Gastrocnemius medialis (tissue), 4 donors: ENCODE measurements around the gene MANSC1. TPM values are rescaled to one million over a fixed set of nuclear protein-coding genes. Genes with fewer than 3 reads are reported as not detected.
A peak's percentile ranks its signal among the peaks of the same experiment; 100 is the strongest.
"Not testable (repeated sequence)": the region's sequence is repeated elsewhere in the genome, so short reads cannot be mapped to it uniquely, and the experiment has no call there.

Experiments used
- ATAC-seq, 2 donors: fragments of 150-250 bp; one replicate each; pipeline ENCODE4 v1.9.1; 2016
- DNase-seq, 2 donors: peaks; one replicate each; pipeline ENCODE4 v3.0.0-alpha.2; 2019
- H3K27ac ChIP-seq, 4 donors: fragments of 200-600 bp; sonication (generic); 1 replicate in 1 of 4; 2 replicates in 3 of 4; pipeline ENCODE4 v1.5.1; 2016 to 2018; ENCODE audit warnings: mild to moderate bottlenecking in 2 of 4, moderate library complexity in 1 of 4
- H3K27me3 ChIP-seq, 3 donors: fragments of 200-600 bp; sonication (generic) in 2 of 3; 1 replicate in 1 of 3; 2 replicates in 2 of 3; pipeline versions ENCODE4 v1.5.1 to v1.6.0; 2016 to 2019; ENCODE audit warnings: mild to moderate bottlenecking in 1 of 3, moderate library complexity in 1 of 3
- H3K36me3 ChIP-seq, 2 donors: fragments of 200-600 bp; sonication (generic) in 1 of 2; one replicate each; pipeline ENCODE4 v1.5.1; 2017 to 2018
- H3K4me1 ChIP-seq, 2 donors: fragments of 200-600 bp; sonication (generic) in 1 of 2; one replicate each; pipeline ENCODE4 v1.5.1; 2016 to 2017; ENCODE audit warnings: mild to moderate bottlenecking in 2 of 2
- H3K4me3 ChIP-seq, 4 donors: fragments of 200-600 bp; sonication (generic) in 3 of 4; 1 replicate in 1 of 4; 2 replicates in 3 of 4; pipeline ENCODE4 v1.5.1; 2016 to 2019; ENCODE audit warnings: mild to moderate bottlenecking in 2 of 4
- H3K9me3 ChIP-seq, 3 donors: fragments of 200-600 bp; sonication (generic) in 2 of 3; 1 replicate in 1 of 3; 2 replicates in 2 of 3; pipeline ENCODE4 v1.5.1; 2016 to 2019
- POLR2A ChIP-seq, 2 donors: fragments of 450-650 bp; IDR thresholded peaks; one replicate each; pipeline ENCODE4 v1.6.1; 2017; ENCODE audit warnings: antibody characterized with exemption in 2 of 2, mild to moderate bottlenecking in 2 of 2, moderate library complexity in 2 of 2
- in situ Hi-C, 4 donors: fragments of 200-750 bp; cut with MboI; loops; one replicate each; pipeline versions ENCODE4 v1.15.0 to v1.8.0; 2017; ENCODE audit warnings: low sequenced_read_pairs in 4 of 4
- intact Hi-C: fragments of 100-400 bp; cut with DNase I; formaldehyde crosslinking; loops from one replicate; pipeline ENCODE4 v1.15.1; 2023; ENCODE audit warnings: low total_unique reads
- total RNA-seq, 4 donors: library from RNA; depleted of rRNA; stranded (reverse); fragments of >200 nt; gene quantifications; one replicate each; pipeline versions ENCODE4 v1.1.0 to v1.2.3, GENCODE V29; 2016
- TF ChIP-seq, protein P1 (sequence below), 5 experiments: fragments of 450-650 bp in 3 of 5; fragments of 200-600 bp in 2 of 5; sonication (generic) in 2 of 5; IDR thresholded peaks in 4 of 5; conservative IDR thresholded peaks in 1 of 5; 1 replicate in 4 of 5; 2 replicates in 1 of 5; pipeline ENCODE4 v1.5.1; 2016 to 2019; ENCODE audit warnings: antibody characterized with exemption in 5 of 5, mild to moderate bottlenecking in 3 of 5, moderate library complexity in 3 of 5

Gene MANSC1
- total RNA-seq, 4 donors from 2014 or later = 1.4 to 4.7 (median 3.5) TPM

GRCh38 chr12:12356467-12356895 lies 6.4 kb upstream of the MANSC1 start:
- TF ChIP-seq, protein P1, sequence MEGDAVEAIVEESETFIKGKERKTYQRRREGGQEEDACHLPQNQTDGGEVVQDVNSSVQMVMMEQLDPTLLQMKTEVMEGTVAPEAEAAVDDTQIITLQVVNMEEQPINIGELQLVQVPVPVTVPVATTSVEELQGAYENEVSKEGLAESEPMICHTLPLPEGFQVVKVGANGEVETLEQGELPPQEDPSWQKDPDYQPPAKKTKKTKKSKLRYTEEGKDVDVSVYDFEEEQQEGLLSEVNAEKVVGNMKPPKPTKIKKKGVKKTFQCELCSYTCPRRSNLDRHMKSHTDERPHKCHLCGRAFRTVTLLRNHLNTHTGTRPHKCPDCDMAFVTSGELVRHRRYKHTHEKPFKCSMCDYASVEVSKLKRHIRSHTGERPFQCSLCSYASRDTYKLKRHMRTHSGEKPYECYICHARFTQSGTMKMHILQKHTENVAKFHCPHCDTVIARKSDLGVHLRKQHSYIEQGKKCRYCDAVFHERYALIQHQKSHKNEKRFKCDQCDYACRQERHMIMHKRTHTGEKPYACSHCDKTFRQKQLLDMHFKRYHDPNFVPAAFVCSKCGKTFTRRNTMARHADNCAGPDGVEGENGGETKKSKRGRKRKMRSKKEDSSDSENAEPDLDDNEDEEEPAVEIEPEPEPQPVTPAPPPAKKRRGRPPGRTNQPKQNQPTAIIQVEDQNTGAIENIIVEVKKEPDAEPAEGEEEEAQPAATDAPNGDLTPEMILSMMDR (IDR thresholded peaks at IDR 0.05 in 4 of 5, conservative IDR thresholded peaks at IDR 0.05 in 1 of 5) = no peak
- no peak for TF ChIP-seq POLR2A (IDR thresholded peaks at IDR 0.05)
- Histone ChIP-seq H3K4me3 (peak overlapping the region; percentile 79 to 97 (median 94)), H3K4me1 (peaks cover 15 to 16% of the 10 kb centered on the region in 2 donors), H3K27me3 (no peaks in the 10 kb centered on the region), H3K9me3 (no peaks in the 10 kb centered on the region), H3K36me3 (no peaks in the 10 kb centered on the region), H3K27ac (peak overlapping the region; percentile 96 to 99 (median 98))
- ATAC-seq (no peak), DNase-seq (no peak)
- in situ Hi-C loops (loop anchor here in 1 of 4 donors (25.0 kb wide), 1 partner anchor 356 kb away; the partner anchor contains the start of gene CDKN1B), intact Hi-C loops (loop anchor here (1.0 to 10.0 kb wide), 3 partner anchors 90 to 1632 kb away; partner anchors contain the start of genes CREBL2, LRP6 and YBX3)

GRCh38 chr12:12353807-12354206 lies 3.8 kb upstream of the MANSC1 start:
- DNase-seq (no peak), ATAC-seq (no peak)
- no peaks in the 10 kb centered on the region for H3K36me3 ChIP-seq
- TF ChIP-seq POLR2A (IDR thresholded peaks at IDR 0.05) = no peak
- TF ChIP-seq, protein P1 (IDR thresholded peaks at IDR 0.05 in 4 of 5, conservative IDR thresholded peaks at IDR 0.05 in 1 of 5) = no peak
- H3K4me1 ChIP-seq = peaks cover 19 to 22% of the 10 kb centered on the region in 2 donors
- intact Hi-C loops = loop anchor here (10.0 kb wide), 1 partner anchor 1629 kb away; the partner anchor contains the start of gene YBX3
- no peak overlapping the region for H3K27ac ChIP-seq
- in situ Hi-C loops = loop anchor here in 1 of 4 donors (25.0 kb wide), 1 partner anchor 358 kb away; the partner anchor contains the start of gene CDKN1B
- H3K27me3 ChIP-seq = peaks cover 0 to 16% (median 0%) of the 10 kb centered on the region in 3 donors
- H3K9me3 ChIP-seq = no peaks in the 10 kb centered on the region
- H3K4me3 ChIP-seq = no peak overlapping the region

- Histone ChIP-seq H3K4me1 (peaks cover 13 to 17% of the 10 kb centered on the region in 2 donors), H3K27me3 (peaks cover 0 to 16% (median 0%) of the 10 kb centered on the region in 3 donors), H3K27ac (no peak overlapping the region), H3K36me3 (no peaks in the 10 kb centered on the region), H3K4me3 (no peak overlapping the region), H3K9me3 (no peaks in the 10 kb centered on the region)
- intact Hi-C loops (loop anchor here (10.0 kb wide), 1 partner anchor 1628 kb away; the partner anchor contains the start of gene YBX3), in situ Hi-C loops (loop anchor here in 1 of 4 donors (25.0 kb wide), 1 partner anchor 359 kb away; the partner anchor contains the start of gene CDKN1B)
- ATAC-seq = no peak
- no peak for DNase-seq
- TF ChIP-seq POLR2A (IDR thresholded peaks at IDR 0.05) = no peak
- TF ChIP-seq, protein P1 (IDR thresholded peaks at IDR 0.05 in 4 of 5, conservative IDR thresholded peaks at IDR 0.05 in 1 of 5) = no peak
These were observed 3.2 kb upstream of the MANSC1 start for GRCh38 chr12:12353276-12353675.

GRCh38 chr12:12351468-12352185 lies 1.6 kb upstream of the MANSC1 start:
- in situ Hi-C loops = loop anchor here in 1 of 4 donors (25.0 kb wide), 1 partner anchor 361 kb away; the partner anchor contains the start of gene CDKN1B
- Histone ChIP-seq H3K27me3 (peaks cover 0 to 16% (median 0%) of the 10 kb centered on the region in 3 donors), H3K4me1 (peaks cover 6 to 12% of the 10 kb centered on the region in 2 donors)
- not testable (repeated sequence) for ATAC-seq, H3K9me3 ChIP-seq, H3K36me3 ChIP-seq, DNase-seq, H3K27ac ChIP-seq, H3K4me3 ChIP-seq
- intact Hi-C loops = loop anchor here (10.0 kb wide), 1 partner anchor 1627 kb away; the partner anchor contains the start of gene YBX3
